ENCODE data around the gene ZNF335. TPM values are rescaled to one million over a fixed set of nuclear protein-coding genes. Genes with fewer than 3 reads are reported as not detected.
"Not testable (repeated sequence)": the region's sequence is repeated elsewhere in the genome, so short reads cannot be mapped to it uniquely, and the experiment has no call there.

ZNF335 gene
- total RNA-seq, 1 donor: 49.4 TPM

DNA sequence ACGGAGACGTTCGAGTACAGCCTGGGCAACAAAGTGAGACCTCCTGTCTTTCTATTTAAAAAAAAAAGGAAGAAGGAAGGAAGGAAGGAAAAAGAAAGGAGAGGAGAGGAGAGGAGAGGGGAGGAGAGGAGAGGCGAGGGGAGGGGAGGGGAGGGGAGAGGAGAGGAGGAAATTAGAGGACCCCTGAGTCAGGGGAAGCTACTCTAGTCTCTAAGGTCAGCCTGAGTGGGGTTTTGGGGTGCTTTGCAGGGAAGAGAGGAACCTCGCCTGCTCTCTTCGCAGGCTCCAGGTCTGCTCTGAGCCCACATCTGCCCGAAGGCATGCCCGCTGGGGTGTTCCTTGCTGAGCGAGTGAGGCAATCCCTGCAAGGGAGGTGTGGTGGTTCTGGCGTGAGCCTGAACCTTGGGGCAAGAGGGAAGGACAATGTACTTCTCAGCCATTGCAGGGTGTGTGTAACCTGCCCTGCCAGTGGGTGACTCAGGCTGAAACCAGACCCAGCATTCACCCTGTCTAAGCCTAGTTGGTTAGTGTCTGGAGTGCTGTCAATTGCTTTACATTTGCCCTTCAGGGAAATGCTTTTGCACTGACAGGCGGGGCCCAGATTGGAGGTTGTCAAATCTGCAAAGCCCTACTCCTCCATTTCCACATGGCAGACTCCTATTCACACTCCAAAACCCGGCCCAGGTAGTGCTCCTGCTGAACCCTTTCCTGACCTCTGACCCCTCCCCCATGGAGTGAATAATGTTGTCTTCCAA is 21.4 kb upstream of the ZNF335 start:
- Histone ChIP-seq H3K27me3 (ENCODE audit: insufficient read depth, low read length) (peaks cover 9% of the 10 kb centered on the region), H3K4me1 (ENCODE audit: insufficient read depth, low read length) (peaks cover 43% of the 10 kb centered on the region), H3K4me3 (ENCODE audit: low read length) (no peak overlapping the region), H3K9me3 (ENCODE audit: low read depth, low read length) (no peaks in the 10 kb centered on the region)

DNA sequence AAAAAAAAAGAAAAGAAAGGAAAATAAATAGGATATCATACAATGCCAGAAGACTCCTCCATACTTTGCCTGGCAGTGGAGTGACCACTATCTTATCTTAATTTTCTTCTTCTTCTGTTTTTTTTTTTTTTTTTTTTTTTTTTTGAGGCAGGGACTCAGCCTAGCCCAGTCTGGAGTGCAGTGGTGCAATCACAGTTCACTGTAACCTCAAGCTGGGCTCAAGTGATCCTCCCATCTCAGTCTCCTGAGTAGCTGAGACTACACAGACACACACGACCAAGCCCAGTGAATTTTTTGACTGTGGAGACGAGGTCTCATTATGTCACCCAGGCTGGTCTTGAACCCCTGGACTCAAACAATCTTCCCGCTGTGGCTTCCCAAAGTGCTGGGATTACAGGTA is 19.6 kb upstream of the ZNF335 start:
- H3K27me3 ChIP-seq (ENCODE audit: insufficient read depth, low read length): peaks cover 9% of the 10 kb centered on the region
- H3K9me3 ChIP-seq (ENCODE audit: low read depth, low read length): no peaks in the 10 kb centered on the region
- no peak overlapping the region for H3K4me3 ChIP-seq (ENCODE audit: low read length)
- H3K4me1 ChIP-seq (ENCODE audit: insufficient read depth, low read length): peaks cover 26% of the 10 kb centered on the region

GRCh38 chr20:45988830-45989229 is 16.8 kb upstream of the ZNF335 start:
- peaks cover 19% of the 10 kb centered on the region for H3K4me1 ChIP-seq (ENCODE audit: insufficient read depth, low read length)
- H3K27me3 ChIP-seq (ENCODE audit: insufficient read depth, low read length); H3K9me3 ChIP-seq (ENCODE audit: low read depth, low read length); H3K4me3 ChIP-seq (ENCODE audit: low read length): not testable (repeated sequence)

- Histone ChIP-seq H3K9me3 (ENCODE audit: low read depth, low read length) (no peaks in the 10 kb centered on the region), H3K4me1 (ENCODE audit: insufficient read depth, low read length) (peaks cover 10% of the 10 kb centered on the region), H3K27me3 (ENCODE audit: insufficient read depth, low read length) (peaks cover 9% of the 10 kb centered on the region), H3K4me3 (ENCODE audit: low read length) (no peak overlapping the region)
Measured at GRCh38 chr20:45987108-45987780, 15.2 kb upstream of the ZNF335 start.

GRCh38 chr20:45985573-45985972 is 13.6 kb upstream of the ZNF335 start:
- H3K27me3 ChIP-seq (ENCODE audit: insufficient read depth, low read length): peaks cover 9% of the 10 kb centered on the region
- H3K4me1 ChIP-seq (ENCODE audit: insufficient read depth, low read length): no peaks in the 10 kb centered on the region
- no peaks in the 10 kb centered on the region for H3K9me3 ChIP-seq (ENCODE audit: low read depth, low read length)
- no peak overlapping the region for H3K4me3 ChIP-seq (ENCODE audit: low read length)

DNA sequence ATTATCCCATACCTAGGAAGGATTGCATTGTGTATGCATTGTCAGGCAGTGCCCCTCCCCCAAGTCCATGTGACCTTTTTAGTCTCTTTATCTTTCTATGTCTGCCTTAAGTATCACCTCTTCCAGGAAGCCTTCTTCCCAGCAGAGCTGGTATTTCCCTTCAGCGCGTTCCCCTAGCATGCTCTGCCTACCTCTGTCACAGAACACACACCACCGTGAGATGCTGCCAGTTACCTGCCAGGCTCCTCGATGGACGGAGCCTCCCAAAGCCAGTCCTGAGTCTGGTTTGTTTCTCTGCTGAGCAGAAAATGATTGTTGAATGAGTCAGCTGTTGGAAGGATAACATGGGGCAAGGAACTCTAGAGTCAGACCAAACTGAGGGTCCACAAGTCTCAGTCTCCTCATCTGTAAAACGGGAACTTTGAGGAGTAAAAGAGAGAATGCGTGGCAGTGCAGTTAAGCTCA is 11.3 kb upstream of the ZNF335 start:
- no peaks in the 10 kb centered on the region for H3K27me3 ChIP-seq (ENCODE audit: insufficient read depth, low read length)
- no peak overlapping the region for H3K4me3 ChIP-seq (ENCODE audit: low read length)
- H3K9me3 ChIP-seq (ENCODE audit: low read depth, low read length): no peaks in the 10 kb centered on the region
- H3K4me1 ChIP-seq (ENCODE audit: insufficient read depth, low read length): no peaks in the 10 kb centered on the region

- Histone ChIP-seq H3K9me3 (ENCODE audit: low read depth, low read length) (no peaks in the 10 kb centered on the region), H3K27me3 (ENCODE audit: insufficient read depth, low read length) (no peaks in the 10 kb centered on the region), H3K4me1 (ENCODE audit: insufficient read depth, low read length) (no peaks in the 10 kb centered on the region), H3K4me3 (ENCODE audit: low read length) (no peak overlapping the region)
Measured at GRCh38 chr20:45981261-45981660, 9.3 kb upstream of the ZNF335 start.

DNA sequence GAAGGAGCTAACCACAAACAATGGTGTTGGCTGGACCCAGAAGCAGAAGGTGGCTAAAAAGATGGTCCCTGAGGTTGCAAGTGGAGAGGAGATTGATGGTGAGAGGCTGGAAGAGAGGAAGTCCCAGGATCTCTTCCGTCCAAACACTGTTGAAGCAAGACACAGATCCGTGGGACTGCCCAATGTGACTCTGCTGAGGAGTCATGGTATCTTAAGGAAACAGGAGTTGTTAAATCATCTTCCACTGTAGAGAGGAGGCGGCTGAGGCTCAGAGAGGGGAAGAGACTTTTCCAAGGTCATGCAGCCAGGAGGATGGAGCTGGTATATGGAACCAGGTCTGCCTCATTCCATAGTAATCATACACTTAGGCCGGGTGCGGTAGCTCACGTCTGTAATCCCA is 4.1 kb upstream of the ZNF335 start:
- Histone ChIP-seq H3K4me1 (ENCODE audit: insufficient read depth, low read length) (peaks cover 15% of the 10 kb centered on the region), H3K9me3 (ENCODE audit: low read depth, low read length) (no peaks in the 10 kb centered on the region), H3K27me3 (ENCODE audit: insufficient read depth, low read length) (no peaks in the 10 kb centered on the region), H3K4me3 (ENCODE audit: low read length) (no peak overlapping the region)

DNA sequence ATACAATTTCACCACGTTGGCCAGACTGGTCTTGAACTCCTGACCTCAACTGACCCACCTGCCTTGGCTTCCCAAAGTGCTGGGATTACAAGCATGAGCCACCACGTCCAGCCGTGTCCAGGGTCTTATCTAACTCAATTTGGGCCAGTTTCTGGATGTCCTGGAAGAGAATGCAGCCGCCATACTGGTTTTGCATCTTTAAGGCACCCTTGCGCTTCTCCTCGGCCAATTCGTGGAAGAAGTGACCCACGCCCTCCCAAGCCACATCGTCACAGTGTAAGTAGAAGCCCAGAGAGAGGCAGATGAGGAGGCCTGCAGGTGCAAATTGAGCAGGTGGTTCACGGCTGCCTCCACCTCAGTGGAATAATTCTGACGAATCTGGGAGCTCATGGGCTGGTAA is 3.7 kb upstream of the ZNF335 start:
- Histone ChIP-seq H3K4me1 (ENCODE audit: insufficient read depth, low read length) (peaks cover 19% of the 10 kb centered on the region), H3K9me3 (ENCODE audit: low read depth, low read length) (no peaks in the 10 kb centered on the region), H3K27me3 (ENCODE audit: insufficient read depth, low read length) (no peaks in the 10 kb centered on the region), H3K4me3 (ENCODE audit: low read length) (no peak overlapping the region)

DNA sequence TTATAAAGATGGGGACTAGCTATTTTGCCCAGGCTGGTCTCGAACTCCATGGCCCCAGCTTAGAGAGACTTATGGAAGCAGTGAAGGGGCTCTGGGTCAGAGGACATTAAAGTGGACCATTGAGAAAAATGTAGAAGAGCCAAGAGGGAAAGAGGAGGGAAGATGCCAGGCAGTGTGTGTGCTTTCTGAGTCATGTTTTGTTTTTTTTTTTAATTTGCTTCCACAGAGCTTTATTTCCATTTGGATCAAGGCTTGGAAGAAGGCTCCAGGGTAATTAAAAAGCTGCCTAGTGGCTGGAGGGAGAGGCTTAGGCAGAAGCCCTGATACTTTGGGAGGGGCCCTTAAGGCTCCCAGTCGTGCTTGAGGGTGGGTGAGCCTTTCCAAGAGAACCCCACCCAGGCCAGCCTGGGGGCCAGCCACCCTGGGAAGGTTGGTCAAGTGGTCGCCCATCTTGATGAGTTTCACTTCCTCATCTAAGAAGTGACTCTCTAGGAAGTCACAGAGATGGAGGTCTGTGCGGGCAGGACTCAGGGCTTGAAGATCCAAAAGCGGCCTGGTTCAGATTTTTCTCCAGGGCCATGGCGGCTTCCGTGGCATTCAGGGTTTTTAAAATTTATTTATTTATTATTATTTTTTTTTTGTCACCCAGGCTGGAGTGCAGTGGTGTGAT is 3.0 kb upstream of the ZNF335 start:
- Histone ChIP-seq H3K4me1 (ENCODE audit: insufficient read depth, low read length) (peaks cover 25% of the 10 kb centered on the region), H3K9me3 (ENCODE audit: low read depth, low read length) (no peaks in the 10 kb centered on the region), H3K4me3 (ENCODE audit: low read length) (no peak overlapping the region), H3K27me3 (ENCODE audit: insufficient read depth, low read length) (no peaks in the 10 kb centered on the region)

- Histone ChIP-seq H3K27me3 (ENCODE audit: insufficient read depth, low read length) (no peaks in the 10 kb centered on the region), H3K4me3 (ENCODE audit: low read length) (peak overlapping the region; percentile 97), H3K9me3 (ENCODE audit: low read depth, low read length) (no peaks in the 10 kb centered on the region), H3K4me1 (ENCODE audit: insufficient read depth, low read length) (peaks cover 45% of the 10 kb centered on the region)
Measured at GRCh38 chr20:45972500-45973183, 639 bp upstream of the ZNF335 start.

- H3K4me3 ChIP-seq (ENCODE audit: low read length): peak overlapping the region; percentile 97
- H3K4me1 ChIP-seq (ENCODE audit: insufficient read depth, low read length): peaks cover 45% of the 10 kb centered on the region
- H3K27me3 ChIP-seq (ENCODE audit: insufficient read depth, low read length): no peaks in the 10 kb centered on the region
- H3K9me3 ChIP-seq (ENCODE audit: low read depth, low read length): no peaks in the 10 kb centered on the region
Measured at GRCh38 chr20:45971425-45971674, 653 bp downstream of the ZNF335 start.

DNA sequence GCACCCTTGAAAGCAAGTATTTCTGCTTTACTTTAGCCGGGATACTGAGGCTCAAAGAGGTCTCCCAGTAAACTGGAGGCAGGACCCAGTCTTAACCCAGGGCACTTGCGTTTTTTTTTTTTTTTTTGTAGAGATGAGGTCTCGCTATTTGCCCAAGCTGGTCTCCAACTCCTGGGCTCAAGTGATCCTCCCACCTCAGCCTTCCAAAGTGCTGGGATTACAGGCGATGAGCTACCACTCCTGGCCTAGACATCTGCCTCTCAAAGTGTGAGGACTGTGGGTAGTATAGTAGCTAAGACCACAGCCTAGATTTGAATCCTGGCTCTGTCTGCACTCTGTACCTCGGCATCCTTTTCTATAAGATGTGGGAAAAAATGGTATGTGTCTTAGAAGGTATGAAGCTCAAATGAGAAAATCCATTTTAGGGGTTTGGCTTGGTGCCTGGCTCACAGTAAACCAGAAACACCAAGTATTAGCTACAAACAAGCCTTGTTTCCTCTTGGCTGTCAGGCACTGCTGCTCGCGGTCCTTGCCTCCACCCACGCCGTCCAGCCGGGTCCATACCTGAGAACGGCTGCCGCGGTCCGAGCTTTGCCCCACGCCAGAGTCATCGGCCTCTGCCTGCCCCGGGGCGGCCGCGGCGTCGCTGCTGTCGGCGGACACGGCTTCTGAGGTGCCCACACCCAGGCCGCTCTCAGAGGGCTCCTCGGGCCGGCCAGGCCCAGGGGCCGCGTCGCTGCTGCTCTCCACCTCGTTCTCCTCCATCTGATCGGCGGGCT is 1.2 kb downstream of the ZNF335 start:
- H3K4me1 ChIP-seq (ENCODE audit: insufficient read depth, low read length): peaks cover 45% of the 10 kb centered on the region

DNA sequence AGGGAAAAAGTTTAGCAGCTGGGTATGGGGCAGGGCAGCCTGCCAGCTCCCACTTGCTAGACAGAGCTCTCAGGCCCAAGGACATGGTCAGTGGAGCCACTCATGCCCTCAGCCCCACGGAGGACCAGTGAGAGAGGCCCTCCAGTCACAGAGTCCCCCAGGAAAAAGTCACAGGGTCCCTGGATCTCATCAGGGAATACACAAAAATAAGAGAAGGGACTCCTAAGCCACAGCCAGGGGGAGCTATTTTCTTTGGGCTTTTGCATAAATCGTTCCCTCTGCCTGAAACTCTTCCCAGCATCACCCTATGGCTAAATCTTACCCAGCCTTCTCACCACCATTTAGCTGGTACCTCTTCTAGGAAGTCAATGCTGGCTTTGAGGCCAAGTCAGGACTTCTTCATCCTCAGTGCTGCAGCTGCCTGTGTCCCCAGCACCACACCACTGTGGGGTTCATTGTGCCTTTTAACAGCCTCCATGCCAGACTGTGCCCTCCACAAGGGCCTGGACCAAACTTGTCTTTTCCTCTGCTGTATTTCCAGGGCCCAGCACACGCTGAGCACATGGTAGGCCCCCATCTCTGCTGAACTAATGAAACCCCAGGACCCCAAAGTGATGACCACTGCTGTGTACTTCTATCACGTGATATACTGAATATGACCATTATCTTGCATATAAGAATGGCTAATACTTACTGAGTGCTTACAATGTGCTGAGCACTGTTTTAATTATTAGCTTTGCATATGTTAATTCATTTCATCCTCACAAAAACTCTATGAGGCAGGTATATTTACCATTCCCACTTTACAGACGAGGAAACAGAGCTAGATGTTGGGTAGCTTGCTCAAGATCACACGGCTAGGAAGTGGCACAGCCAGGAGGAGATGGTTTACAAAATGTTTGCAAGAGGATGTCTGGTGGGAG is 2.0 kb downstream of the ZNF335 start:
- Histone ChIP-seq H3K4me1 (ENCODE audit: insufficient read depth, low read length) (peaks cover 42% of the 10 kb centered on the region), H3K27me3 (ENCODE audit: insufficient read depth, low read length) (no peaks in the 10 kb centered on the region), H3K4me3 (ENCODE audit: low read length) (no peak overlapping the region), H3K9me3 (ENCODE audit: low read depth, low read length) (no peaks in the 10 kb centered on the region)

More for the DNA sequence above, 1.2 kb downstream of the ZNF335 start:
- H3K4me3 ChIP-seq (ENCODE audit: low read length): peak overlapping the region; percentile 97
- no peaks in the 10 kb centered on the region for H3K27me3 ChIP-seq (ENCODE audit: insufficient read depth, low read length)
- no peaks in the 10 kb centered on the region for H3K9me3 ChIP-seq (ENCODE audit: low read depth, low read length)

All from mononuclear cell (primary cell).